GM12892 (cell line): Measurements from ENCODE around the gene CREB3L1.

Source experiments
- POLR2A ChIP-seq: IDR thresholded peaks from 2 replicates; pipeline ENCODE4 v1.6.1; 2011; ENCODE audit warnings: low read depth, low read length, control low read depth
- POLR2AphosphoS5 ChIP-seq: IDR thresholded peaks from 2 replicates; pipeline ENCODE4 v1.6.1; 2011; ENCODE audit warnings: low read depth, low read length, control low read depth
- TAF1 ChIP-seq: IDR thresholded peaks from 2 replicates; pipeline ENCODE4 v1.6.1; 2011; ENCODE audit warnings: low read depth, mild to moderate bottlenecking, control low read depth, low read length, borderline replicate concordance

GRCh38 chr11:46279126-46280099 lies 2.0 kb downstream of the CREB3L1 start:
- TF ChIP-seq POLR2A (no peak), POLR2AphosphoS5 (no peak), TAF1 (no peak)
